ENCODE results near the gene SHQ1. TPM values are rescaled to one million over a fixed set of nuclear protein-coding genes. Genes with fewer than 3 reads are reported as not detected.
"Not testable (repeated sequence)": the region's sequence is repeated elsewhere in the genome, so short reads cannot be mapped to it uniquely, and the experiment has no call there.

Gene SHQ1
- polyA plus RNA-seq, 4 donors: 20.9 to 26.0 (median 23.8) TPM

DNA sequence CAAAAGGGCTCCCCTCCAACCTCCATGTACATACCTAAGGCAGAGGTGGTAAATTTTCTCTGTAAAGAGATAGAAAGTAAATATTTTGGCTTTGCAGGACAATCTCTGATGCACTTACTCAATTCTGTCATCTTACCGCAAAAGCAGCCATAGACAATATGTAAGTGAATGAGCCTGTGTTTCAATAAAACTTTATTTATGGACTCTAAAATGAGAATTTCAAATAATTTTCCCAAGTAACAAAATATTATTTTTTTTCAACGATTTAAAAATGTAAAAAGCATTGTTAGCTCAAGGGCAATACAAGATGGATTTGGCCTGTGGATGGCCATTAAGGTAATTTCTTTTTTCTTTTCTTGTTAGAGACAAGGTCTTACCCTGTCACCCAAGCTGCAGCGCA, 44.7 kb downstream of the SHQ1 start:
- DNase-seq (ENCODE audit: low read depth in 4 of 4, low spot score in 3 of 4): no peak

GRCh38 chr3:72802001-72802400, 46.2 kb downstream of the SHQ1 start:
- no peak for DNase-seq (ENCODE audit: low read depth in 4 of 4, low spot score in 3 of 4)

- DNase-seq (ENCODE audit: low read depth in 4 of 4, low spot score in 3 of 4): no peak
These were observed 47.4 kb downstream of the SHQ1 start for GRCh38 chr3:72800869-72801268.

- no peak for DNase-seq (ENCODE audit: low read depth in 4 of 4, low spot score in 3 of 4)
These were observed 49.6 kb downstream of the SHQ1 start for GRCh38 chr3:72798552-72799195.

GRCh38 chr3:72797773-72798543, 50.3 kb downstream of the SHQ1 start:
- DNase-seq (ENCODE audit: low read depth in 4 of 4, low spot score in 3 of 4): no peak

- DNase-seq (ENCODE audit: low read depth in 4 of 4, low spot score in 3 of 4): no peak
These were observed 54.2 kb downstream of the SHQ1 start for GRCh38 chr3:72794079-72794478.

- DNase-seq (ENCODE audit: low read depth in 4 of 4, low spot score in 3 of 4): no peak
These were observed 57.1 kb downstream of the SHQ1 start for GRCh38 chr3:72791161-72791560.

GRCh38 chr3:72789786-72790185, 58.5 kb downstream of the SHQ1 start:
- no peak for DNase-seq (ENCODE audit: low read depth in 4 of 4, low spot score in 3 of 4)

GRCh38 chr3:72788232-72788631, 60.0 kb downstream of the SHQ1 start:
- not testable (repeated sequence) for DNase-seq (ENCODE audit: low read depth in 4 of 4, low spot score in 3 of 4)

DNA sequence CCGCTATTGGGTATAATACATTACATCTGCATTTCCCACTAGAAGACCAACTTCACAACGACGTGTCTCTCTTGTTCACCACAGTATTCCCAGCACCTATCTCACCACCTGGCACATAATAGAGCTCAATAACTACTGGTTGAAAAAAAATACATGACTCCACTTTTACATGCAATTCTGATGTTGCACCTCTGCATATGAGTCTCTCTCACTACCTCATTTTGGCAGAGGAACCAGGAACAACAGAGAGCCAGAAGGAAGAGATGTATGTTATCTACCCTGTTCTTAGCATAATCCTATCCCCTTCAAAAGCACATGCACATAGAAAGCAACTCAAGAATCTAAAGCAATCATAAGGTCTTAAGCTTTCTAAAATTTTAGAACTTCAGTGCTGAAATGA, 61.6 kb downstream of the SHQ1 start:
- no peak for DNase-seq (ENCODE audit: low read depth in 4 of 4, low spot score in 3 of 4)

- no peak for DNase-seq (ENCODE audit: low read depth in 4 of 4, low spot score in 3 of 4)
These were observed 64.0 kb downstream of the SHQ1 start for GRCh38 chr3:72784226-72784625.

GRCh38 chr3:72782521-72782920, 65.7 kb downstream of the SHQ1 start:
- DNase-seq (ENCODE audit: low read depth in 4 of 4, low spot score in 3 of 4): no peak

GRCh38 chr3:72769758-72770540, 78.3 kb downstream of the SHQ1 start:
- DNase-seq (ENCODE audit: low read depth in 4 of 4, low spot score in 3 of 4): no peak

GRCh38 chr3:72768936-72769335, 79.3 kb downstream of the SHQ1 start:
- DNase-seq (ENCODE audit: low read depth in 4 of 4, low spot score in 3 of 4): no peak

- DNase-seq (ENCODE audit: low read depth in 4 of 4, low spot score in 3 of 4): no peak
These were observed 79.8 kb downstream of the SHQ1 start for GRCh38 chr3:72768481-72768880.

DNA sequence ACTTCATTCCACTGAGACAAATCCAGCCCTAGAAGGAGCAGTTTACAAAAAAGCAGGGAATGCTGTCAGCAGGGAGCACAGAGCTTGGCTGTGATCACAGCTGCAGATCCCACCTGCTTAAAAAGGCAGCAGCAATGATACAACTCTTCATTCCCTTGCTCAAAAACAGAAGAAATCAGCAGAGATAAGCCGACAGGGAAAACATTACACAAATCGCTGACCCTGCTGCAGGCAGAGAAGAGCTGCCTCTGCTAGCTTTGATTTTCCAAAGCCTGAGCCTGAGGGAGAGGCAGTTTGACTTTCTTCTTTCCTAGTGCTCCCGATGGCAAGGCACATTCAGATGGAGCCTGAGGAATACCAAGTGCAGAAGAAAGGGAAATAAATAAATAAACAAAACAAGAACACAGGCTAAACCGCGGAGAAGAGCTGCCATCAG, 80.2 kb downstream of the SHQ1 start:
- DNase-seq (ENCODE audit: low read depth in 4 of 4, low spot score in 3 of 4): no peak

DNA sequence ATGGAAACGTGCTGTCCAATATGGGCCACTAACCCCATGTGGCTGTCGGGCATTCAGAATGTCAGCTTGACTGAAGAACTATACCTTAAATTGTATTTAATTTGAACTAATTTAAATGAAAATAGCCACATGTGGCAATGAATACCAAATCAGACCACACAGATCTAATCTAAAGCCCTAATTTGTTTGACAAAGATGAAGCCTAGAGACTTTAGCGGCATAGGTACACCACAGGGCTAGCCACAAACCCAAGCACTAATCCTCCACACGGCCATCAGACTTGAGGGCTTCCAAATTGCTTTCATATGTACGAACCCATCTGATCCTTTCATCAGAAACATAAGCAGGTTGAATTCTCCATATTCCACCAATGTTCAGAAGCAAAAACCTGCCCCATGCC, 81.4 kb downstream of the SHQ1 start:
- DNase-seq (ENCODE audit: low read depth in 4 of 4, low spot score in 3 of 4): no peak

- no peak for DNase-seq (ENCODE audit: low read depth in 4 of 4, low spot score in 3 of 4)
These were observed 84.3 kb downstream of the SHQ1 start for GRCh38 chr3:72763751-72764440.

DNA sequence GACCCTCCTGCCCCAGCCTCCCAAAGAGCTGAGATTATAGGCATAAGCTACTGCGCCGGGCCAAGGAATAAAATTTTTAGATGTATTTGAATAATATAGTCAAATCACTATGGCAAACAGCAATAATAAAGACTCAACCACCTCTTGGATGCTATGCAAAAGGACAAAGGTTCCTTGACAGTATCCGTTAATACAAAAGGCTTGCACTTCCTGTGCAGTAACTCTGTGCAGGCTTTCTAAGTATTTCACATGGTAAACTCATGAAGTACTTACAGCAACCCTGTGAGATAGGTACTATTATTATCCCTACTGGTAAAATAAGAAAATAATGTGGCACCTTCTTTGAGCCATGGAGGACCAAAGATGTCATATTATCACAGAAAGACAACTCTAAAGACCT, 86.8 kb downstream of the SHQ1 start:
- no peak for DNase-seq (ENCODE audit: low read depth in 4 of 4, low spot score in 3 of 4)

- no peak for DNase-seq (ENCODE audit: low read depth in 4 of 4, low spot score in 3 of 4)
These were observed 88.0 kb downstream of the SHQ1 start for GRCh38 chr3:72760225-72760624.

DNA sequence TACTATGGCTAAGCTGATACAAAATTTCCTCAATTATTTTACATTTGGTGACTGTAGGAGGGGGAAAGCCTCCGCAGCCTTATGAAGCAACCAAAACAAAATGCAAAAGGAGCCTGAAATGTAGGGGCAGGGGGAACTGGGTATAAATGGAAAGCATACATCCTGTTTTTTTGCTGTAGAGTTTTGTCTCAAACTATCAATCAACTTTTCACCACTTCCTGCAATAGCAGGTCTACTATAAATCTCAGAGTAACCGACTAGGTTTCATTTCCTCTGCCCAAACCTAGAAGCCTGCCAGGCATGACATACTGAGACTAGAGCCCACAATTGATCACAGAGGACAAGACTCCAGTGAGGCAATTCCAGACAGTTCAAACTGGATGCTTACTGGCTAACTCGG, 91.3 kb downstream of the SHQ1 start:
- DNase-seq (ENCODE audit: low read depth in 4 of 4, low spot score in 3 of 4): no peak
